DND-41 (cell line): ENCODE measurements around the gene CRYL1.

Experiments
- CTCF ChIP-seq: IDR thresholded peaks from 2 replicates; pipeline ENCODE4 v1.5.1; 2012; ENCODE audit warnings: borderline replicate concordance, low read length, moderate library complexity, mild to moderate bottlenecking; ENCODE audit not compliant: poor library complexity, severe bottlenecking; ENCODE audit errors: extremely low read depth
- EZH2 ChIP-seq: IDR thresholded peaks from 3 replicates; pipeline ENCODE4 v1.6.1; 2012; ENCODE audit warnings: borderline replicate concordance, low read depth, mild to moderate bottlenecking, moderate library complexity, low read length, inconsistent platforms; ENCODE audit not compliant: severe bottlenecking

- TF ChIP-seq CTCF, result no peak
- no peak for TF ChIP-seq EZH2
Observed at GRCh38 chr13:20411638-20412342, 113.9 kb downstream of the CRYL1 start.
